Keratinocyte (primary cell): Measurements from ENCODE around the gene MST1. TPM values are rescaled to one million over a fixed set of nuclear protein-coding genes. Genes with fewer than 3 reads are reported as not detected.

ENCODE experiments used
- DNase-seq: peaks from one replicate; pipeline ENCODE4 v3.0.0-alpha.2; 2011; ENCODE audit warnings: low read depth, missing footprints, low spot score
- FAIRE-seq: peaks from 2 replicates; lab custom pipeline; 2011; peaks lifted over from hg19 to GRCh38; lab: Jason Lieb, UNC
- H2AFZ ChIP-seq: 2 replicates; pipeline ENCODE4 v1.6.0; 2012; ENCODE audit warnings: low read length, control low read depth, inconsistent platforms; ENCODE audit not compliant: control insufficient read depth
- H3K27ac ChIP-seq: 2 replicates; pipeline ENCODE4 v1.5.1; 2011; ENCODE audit warnings: low read length; ENCODE audit not compliant: control insufficient read depth, insufficient read depth
- H3K27me3 ChIP-seq: 3 replicates; pipeline ENCODE4 v1.6.0; 2011; ENCODE audit warnings: low read length; ENCODE audit not compliant: control insufficient read depth, insufficient read depth; ENCODE audit errors: extremely low read depth
- H3K36me3 ChIP-seq, 2 experiments: 2 replicates in 1 of 2; 3 replicates in 1 of 2; pipeline ENCODE4 v1.5.1; 2011; ENCODE audit warnings: low read length in 2 of 2, mild to moderate bottlenecking in 1 of 2; ENCODE audit not compliant: control insufficient read depth in 2 of 2, insufficient read depth in 2 of 2; ENCODE audit errors: extremely low read depth in 1 of 2
- H3K4me1 ChIP-seq: 3 replicates; pipeline ENCODE4 v1.5.1; 2011; ENCODE audit warnings: low read length; ENCODE audit not compliant: control insufficient read depth, insufficient read depth; ENCODE audit errors: extremely low read depth
- H3K4me2 ChIP-seq: 3 replicates; pipeline ENCODE4 v1.6.0; 2011; ENCODE audit warnings: low read depth, low read length; ENCODE audit not compliant: control insufficient read depth, insufficient read depth; ENCODE audit errors: extremely low read depth
- H3K4me3 ChIP-seq, 3 experiments: fragments of 200-600 bp in 1 of 3; sonication (generic) in 1 of 3; 2 replicates in 2 of 3; 3 replicates in 1 of 3; pipeline ENCODE4 v1.5.1; 2011 to 2016; ENCODE audit warnings: low read length in 3 of 3, mild to moderate bottlenecking in 3 of 3, control low read depth in 2 of 3, inconsistent platforms in 1 of 3, low read depth in 1 of 3, mixed read lengths in 1 of 3, mixed run types in 1 of 3, moderate library complexity in 1 of 3; ENCODE audit not compliant: control insufficient read depth in 2 of 3, insufficient read depth in 2 of 3; ENCODE audit errors: extremely low read depth in 1 of 3
- H3K79me2 ChIP-seq: 2 replicates; pipeline ENCODE4 v1.6.0; 2012; ENCODE audit warnings: low read length; ENCODE audit not compliant: control insufficient read depth, insufficient read depth
- H3K9ac ChIP-seq: 3 replicates; pipeline ENCODE4 v1.6.0; 2011; ENCODE audit warnings: low read length; ENCODE audit not compliant: control insufficient read depth, insufficient read depth; ENCODE audit errors: extremely low read depth
- H3K9me1 ChIP-seq: 3 replicates; pipeline ENCODE4 v1.6.0; 2011; ENCODE audit warnings: low read length; ENCODE audit not compliant: control insufficient read depth, insufficient read depth; ENCODE audit errors: extremely low read depth
- H3K9me3 ChIP-seq: 2 replicates; pipeline ENCODE4 v1.5.1; 2012; ENCODE audit warnings: low read depth, low read length; ENCODE audit not compliant: control insufficient read depth
- H4K20me1 ChIP-seq: 3 replicates; pipeline ENCODE4 v1.6.0; 2011; ENCODE audit warnings: low read length; ENCODE audit not compliant: control insufficient read depth, insufficient read depth; ENCODE audit errors: extremely low read depth
- CTCF ChIP-seq, 3 experiments: IDR thresholded peaks in 1 of 3; conservative IDR thresholded peaks in 1 of 3; optimal IDR thresholded peaks in 1 of 3; 2 replicates in 2 of 3; 3 replicates in 1 of 3; pipeline versions ENCODE3 to v1.5.1; 2011; ENCODE audit warnings: low read length in 3 of 3, mild to moderate bottlenecking in 3 of 3, moderate library complexity in 2 of 3, control low read depth in 1 of 3, inconsistent platforms in 1 of 3; ENCODE audit not compliant: insufficient read depth in 2 of 3; ENCODE audit errors: extremely low read depth in 1 of 3
- EZH2 ChIP-seq: IDR thresholded peaks from one replicate; pipeline ENCODE4 v1.6.1; 2012; ENCODE audit warnings: inconsistent platforms, mild to moderate bottlenecking, low read length, moderate library complexity
- dilution Hi-C: fragments of 300-500 bp; cut with MboI; formaldehyde crosslinking; loops from one replicate; pipeline ENCODE4 v1.7.0; 2020; ENCODE audit warnings: low sequenced_read_pairs; ENCODE audit not compliant: extremely low pct_ligation_motif_present
- polyA plus RNA-seq, 5 experiments: library from polyadenylated mRNA; depleted of rRNA in 3 of 5; stranded (reverse) in 3 of 5; stranded (forward) in 1 of 5; unstranded in 1 of 5; fragments of >200 nt; gene quantifications; 1 replicate in 1 of 5; 2 replicates in 3 of 5; 3 replicates in 1 of 5; pipeline versions ENCODE4 v1.2.1 to v1.2.3, GENCODE V29; 2011 to 2012; ENCODE audit warnings: missing spikeins in 2 of 5, low read depth in 1 of 5, low replicate concordance in 1 of 5

MST1 gene
- polyA plus RNA-seq, 1 donor (not counting 4 experiments of a cell fraction or from before 2014, with no cell fraction given): 5.2 TPM

GRCh38 chr3:49652903-49653415 is 36.3 kb downstream of the MST1 start:
- FAIRE-seq (no peak), DNase-seq (no peak)
- Histone ChIP-seq H3K36me3 (no peaks in the 10 kb centered on the region), H3K9me3 (no peaks in the 10 kb centered on the region), H3K4me1 (peaks cover 3% of the 10 kb centered on the region), H3K4me2 (no peak overlapping the region), H4K20me1 (no peaks in the 10 kb centered on the region), H3K27me3 (peaks cover 16% of the 10 kb centered on the region), H3K4me3 (no peak overlapping the region), H2AFZ (no peak overlapping the region), H3K27ac (no peak overlapping the region), H3K9ac (no peak overlapping the region), H3K79me2 (no peaks in the 10 kb centered on the region), H3K9me1 (no peaks in the 10 kb centered on the region)
- dilution Hi-C loops: loop anchor here (25.0 kb wide), 1 partner anchor 91 kb away; the partner anchor contains the start of gene BSN
- TF ChIP-seq CTCF (optimal IDR thresholded peaks at IDR 0.05 in 1 of 3, IDR thresholded peaks at IDR 0.05 in 1 of 3, conservative IDR thresholded peaks at IDR 0.05 in 1 of 3; ENCODE audit: extremely low read depth in 1 of 3, insufficient read depth in 2 of 3, low read length in 3 of 3) (no peak), EZH2 (no peak)

- H3K36me3 ChIP-seq: no peaks in the 10 kb centered on the region
- no peaks in the 10 kb centered on the region for H3K79me2 ChIP-seq
- no peak for TF ChIP-seq EZH2
- no peak for TF ChIP-seq CTCF (optimal IDR thresholded peaks at IDR 0.05 in 1 of 3, IDR thresholded peaks at IDR 0.05 in 1 of 3, conservative IDR thresholded peaks at IDR 0.05 in 1 of 3; ENCODE audit: extremely low read depth in 1 of 3, insufficient read depth in 2 of 3, low read length in 3 of 3)
- H3K9me1 ChIP-seq: no peaks in the 10 kb centered on the region
- no peak for FAIRE-seq
- H3K9me3 ChIP-seq: no peaks in the 10 kb centered on the region
- dilution Hi-C loops: loop anchor here (25.0 kb wide), 1 partner anchor 90 kb away; the partner anchor contains the start of gene BSN
- no peaks in the 10 kb centered on the region for H4K20me1 ChIP-seq
- H3K9ac ChIP-seq: no peak overlapping the region
- no peak overlapping the region for H3K27ac ChIP-seq
- H3K4me2 ChIP-seq: no peak overlapping the region
- no peak overlapping the region for H2AFZ ChIP-seq
- H3K4me3 ChIP-seq: no peak overlapping the region
- H3K4me1 ChIP-seq: peaks cover 3% of the 10 kb centered on the region
- H3K27me3 ChIP-seq: peaks cover 11% of the 10 kb centered on the region
- no peak for DNase-seq
Observed at GRCh38 chr3:49652218-49652902, 36.9 kb downstream of the MST1 start.
